ENCODE measurements around the gene DOCK3.
"Not testable (repeated sequence)": the region's sequence is repeated elsewhere in the genome, so short reads cannot be mapped to it uniquely, and the experiment has no call there.

The DOCK3 gene

GRCh38 chr3:51282931-51283330, 608.2 kb downstream of the DOCK3 start:
- no peak for DNase-seq (ENCODE audit: low read depth in 2 of 2, low spot score in 1 of 2)

- no peak for DNase-seq (ENCODE audit: low read depth in 2 of 2, low spot score in 1 of 2)
These were observed 608.7 kb downstream of the DOCK3 start for GRCh38 chr3:51283421-51283820.

GRCh38 chr3:51295625-51296024, 620.9 kb downstream of the DOCK3 start:
- DNase-seq (ENCODE audit: low read depth in 2 of 2, low spot score in 1 of 2), result no peak

GRCh38 chr3:51297333-51297732, 622.6 kb downstream of the DOCK3 start:
- no peak for DNase-seq (ENCODE audit: low read depth in 2 of 2, low spot score in 1 of 2)

GRCh38 chr3:51304230-51304629, 629.5 kb downstream of the DOCK3 start:
- no peak for DNase-seq (ENCODE audit: low read depth in 2 of 2, low spot score in 1 of 2)

GRCh38 chr3:51306093-51306492, 631.4 kb downstream of the DOCK3 start:
- DNase-seq (ENCODE audit: low read depth in 2 of 2, low spot score in 1 of 2), result no peak

GRCh38 chr3:51307458-51307857, 632.7 kb downstream of the DOCK3 start:
- no peak for DNase-seq (ENCODE audit: low read depth in 2 of 2, low spot score in 1 of 2)

GRCh38 chr3:51307945-51308607, 633.3 kb downstream of the DOCK3 start:
- DNase-seq (ENCODE audit: low read depth in 2 of 2, low spot score in 1 of 2), result not testable (repeated sequence)

GRCh38 chr3:51311055-51311454, 636.3 kb downstream of the DOCK3 start:
- no peak for DNase-seq (ENCODE audit: low read depth in 2 of 2, low spot score in 1 of 2)

GRCh38 chr3:51328206-51328605, 653.5 kb downstream of the DOCK3 start:
- no peak for DNase-seq (ENCODE audit: low read depth in 2 of 2, low spot score in 1 of 2)

- no peak for DNase-seq (ENCODE audit: low read depth in 2 of 2, low spot score in 1 of 2)
These were observed 655.3 kb downstream of the DOCK3 start for GRCh38 chr3:51330046-51330445.

- no peak for DNase-seq (ENCODE audit: low read depth in 2 of 2, low spot score in 1 of 2)
These were observed 657.4 kb downstream of the DOCK3 start for GRCh38 chr3:51332156-51332555.

GRCh38 chr3:51333021-51333420, 658.3 kb downstream of the DOCK3 start:
- DNase-seq (ENCODE audit: low read depth in 2 of 2, low spot score in 1 of 2), result no peak

GRCh38 chr3:51336261-51336660, 661.5 kb downstream of the DOCK3 start:
- DNase-seq (ENCODE audit: low read depth in 2 of 2, low spot score in 1 of 2), result no peak

- DNase-seq (ENCODE audit: low read depth in 2 of 2, low spot score in 1 of 2), result no peak
These were observed 662.9 kb downstream of the DOCK3 start for GRCh38 chr3:51337666-51338065.

- no peak for DNase-seq (ENCODE audit: low read depth in 2 of 2, low spot score in 1 of 2)
These were observed 663.9 kb downstream of the DOCK3 start for GRCh38 chr3:51338632-51339031.

GRCh38 chr3:51340013-51340829, 665.5 kb downstream of the DOCK3 start:
- no peak for DNase-seq (ENCODE audit: low read depth in 2 of 2, low spot score in 1 of 2)

- no peak for DNase-seq (ENCODE audit: low read depth in 2 of 2, low spot score in 1 of 2)
These were observed 666.4 kb downstream of the DOCK3 start for GRCh38 chr3:51340989-51341636.

- DNase-seq (ENCODE audit: low read depth in 2 of 2, low spot score in 1 of 2), result no peak
These were observed 669.4 kb downstream of the DOCK3 start for GRCh38 chr3:51343918-51344687.

- DNase-seq (ENCODE audit: low read depth in 2 of 2, low spot score in 1 of 2), result no peak
These were observed 676.0 kb downstream of the DOCK3 start for GRCh38 chr3:51350751-51351150.

- DNase-seq (ENCODE audit: low read depth in 2 of 2, low spot score in 1 of 2), result no peak
These were observed 678.4 kb downstream of the DOCK3 start for GRCh38 chr3:51353131-51353530.

All from stimulated activated CD8-positive, alpha-beta memory T cell treated with anti-CD3 and anti-CD28 coated beads, Interleukin-4, amount 100 ng/mL, for 4 hours (primary cell).